GM10266 (cell line): ENCODE results near the gene ASIC2.

Source experiments
- DNase-seq: peaks from one replicate; pipeline ENCODE4 v3.0.0; 2012; ENCODE audit errors: extremely low spot score
- TF ChIP-seq, protein P1 (sequence below): IDR thresholded peaks from 2 replicates; pipeline ENCODE4 v1.5.1; 2012; ENCODE audit warnings: mild to moderate bottlenecking, low read depth; ENCODE audit not compliant: control insufficient read depth, insufficient read depth; ENCODE audit errors: missing control alignments

ASIC2 gene

GRCh38 chr17:33300241-33300640 is 7.1 kb upstream of the ASIC2 start:
- TF ChIP-seq, protein P1, sequence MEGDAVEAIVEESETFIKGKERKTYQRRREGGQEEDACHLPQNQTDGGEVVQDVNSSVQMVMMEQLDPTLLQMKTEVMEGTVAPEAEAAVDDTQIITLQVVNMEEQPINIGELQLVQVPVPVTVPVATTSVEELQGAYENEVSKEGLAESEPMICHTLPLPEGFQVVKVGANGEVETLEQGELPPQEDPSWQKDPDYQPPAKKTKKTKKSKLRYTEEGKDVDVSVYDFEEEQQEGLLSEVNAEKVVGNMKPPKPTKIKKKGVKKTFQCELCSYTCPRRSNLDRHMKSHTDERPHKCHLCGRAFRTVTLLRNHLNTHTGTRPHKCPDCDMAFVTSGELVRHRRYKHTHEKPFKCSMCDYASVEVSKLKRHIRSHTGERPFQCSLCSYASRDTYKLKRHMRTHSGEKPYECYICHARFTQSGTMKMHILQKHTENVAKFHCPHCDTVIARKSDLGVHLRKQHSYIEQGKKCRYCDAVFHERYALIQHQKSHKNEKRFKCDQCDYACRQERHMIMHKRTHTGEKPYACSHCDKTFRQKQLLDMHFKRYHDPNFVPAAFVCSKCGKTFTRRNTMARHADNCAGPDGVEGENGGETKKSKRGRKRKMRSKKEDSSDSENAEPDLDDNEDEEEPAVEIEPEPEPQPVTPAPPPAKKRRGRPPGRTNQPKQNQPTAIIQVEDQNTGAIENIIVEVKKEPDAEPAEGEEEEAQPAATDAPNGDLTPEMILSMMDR, result no peak
- no peak for DNase-seq

DNA sequence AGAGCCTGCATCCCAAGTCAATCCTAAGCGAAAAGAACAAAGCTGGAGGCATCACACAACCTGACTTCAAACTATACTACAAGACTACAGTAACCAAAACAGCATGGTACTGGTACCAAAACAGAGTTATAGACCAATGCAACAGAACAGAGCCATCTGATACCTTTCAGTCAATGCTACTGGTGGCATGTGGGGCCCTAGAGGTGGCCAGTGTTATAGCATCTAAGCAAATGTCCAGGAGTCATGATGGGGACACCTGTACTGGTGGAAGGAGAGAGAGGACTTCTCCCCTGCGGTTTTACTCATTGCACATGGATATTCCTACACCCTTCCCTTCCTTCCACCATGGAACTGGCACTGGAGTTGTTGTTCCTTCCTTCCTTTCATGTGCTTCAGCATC is 6.0 kb upstream of the ASIC2 start:
- no peak for DNase-seq
- TF ChIP-seq, protein P1, result no peak

DNA sequence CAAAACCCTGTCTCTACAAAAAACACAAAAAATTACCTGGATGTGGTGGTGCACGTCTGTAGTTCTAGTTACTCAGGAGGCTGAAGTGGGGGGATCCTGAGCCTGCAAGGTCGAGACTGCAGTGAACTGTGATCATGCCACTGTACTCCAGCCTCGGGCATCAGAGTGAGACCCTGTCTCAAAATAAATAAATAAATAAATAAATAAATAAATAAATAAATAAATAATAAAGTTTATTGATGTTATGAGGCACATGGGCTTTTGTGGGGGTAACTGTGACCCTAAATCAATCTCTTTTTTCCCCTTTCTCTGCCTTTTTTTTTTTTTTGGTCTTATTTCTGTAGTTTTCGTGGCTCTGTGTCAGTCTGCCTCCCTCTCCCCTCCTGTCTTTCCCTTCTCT is 4.5 kb upstream of the ASIC2 start:
- DNase-seq, result no peak
- TF ChIP-seq, protein P1, result no peak

DNA sequence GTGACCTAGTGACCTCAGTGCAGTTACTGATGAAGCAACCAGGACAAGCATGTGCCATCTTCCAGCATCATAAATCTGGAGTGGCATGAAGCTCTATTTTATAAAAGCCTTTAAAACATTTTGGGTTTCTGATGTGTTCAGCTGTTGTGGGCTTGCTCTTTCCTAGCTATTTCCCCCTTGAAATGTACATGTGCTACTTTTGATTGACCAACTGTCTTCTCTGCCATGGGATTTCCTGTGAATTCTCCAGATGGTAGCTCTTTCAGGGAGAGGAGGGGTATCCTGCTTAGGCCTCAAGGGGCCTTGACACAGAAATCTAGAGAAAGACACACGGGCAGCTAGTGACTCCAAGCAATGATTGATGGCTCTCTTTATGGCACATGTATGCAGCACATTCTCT is 1.9 kb upstream of the ASIC2 start:
- TF ChIP-seq, protein P1, result no peak
- no peak for DNase-seq

- DNase-seq, result no peak
- TF ChIP-seq, protein P1, result peak; percentile 13
Measured at GRCh38 chr17:33292201-33292980, 704 bp downstream of the ASIC2 start.

GRCh38 chr17:33291248-33292200 is 1.6 kb downstream of the ASIC2 start:
- TF ChIP-seq, protein P1, result no peak
- DNase-seq, result no peak
